ENCODE data around the gene HBS1L.

HBS1L gene

GRCh38 chr6:135043364-135043763 lies 11.3 kb downstream of the HBS1L start:
- Histone ChIP-seq H3K79me2 (ENCODE audit: insufficient read depth, low read depth) (peaks cover 57% of the 10 kb centered on the region; the same call in 1 of the 2 replicates), H3K9ac (no peak overlapping the region), H2AFZ (ENCODE audit: low read depth) (no peak overlapping the region), H3K27me3 (ENCODE audit: insufficient read depth, low read depth) (no peaks in the 10 kb centered on the region), H4K20me1 (ENCODE audit: insufficient read depth) (no peaks in the 10 kb centered on the region; the same call in 1 of the 2 replicates), H3K4me1 (ENCODE audit: low read depth, poor library complexity, severe bottlenecking) (peaks cover 26% of the 10 kb centered on the region), H3K4me3 (IDR thresholded peaks at IDR 0.05; ENCODE audit: insufficient read depth, low read depth, low read length) (no peak overlapping the region), H3K4me2 (no peak overlapping the region), H3K27ac (no peak overlapping the region), H3K36me3 (ENCODE audit: insufficient read depth) (0 out of 2 replicates have a peak, but pooled peaks cover under 1% of the 10 kb centered on the region)
- TF ChIP-seq CTCF (conservative IDR thresholded peaks at IDR 0.05; ENCODE audit: low read depth, low read length): no peak

DNA sequence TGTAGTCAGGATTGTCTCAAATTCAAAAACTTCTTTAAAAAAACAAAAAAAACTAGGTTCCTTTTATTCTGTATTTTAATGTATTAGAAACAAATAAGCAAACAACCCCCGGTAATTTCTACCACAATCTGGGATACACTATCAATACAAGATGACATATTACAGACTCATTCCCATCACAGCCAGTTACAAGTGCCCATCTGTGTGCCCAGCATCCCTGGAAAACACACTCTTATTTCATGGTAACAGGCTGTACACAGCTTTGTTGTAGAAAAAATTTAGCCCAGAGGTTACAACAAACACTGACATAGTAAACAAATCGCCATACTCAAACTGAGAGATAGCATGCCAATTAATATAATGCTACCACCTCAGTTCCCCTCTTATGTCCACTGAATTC lies 16.3 kb downstream of the HBS1L start:
- Histone ChIP-seq H3K9ac (no peak overlapping the region), H3K4me2 (no peak overlapping the region), H3K27me3 (ENCODE audit: insufficient read depth, low read depth) (no peaks in the 10 kb centered on the region), H3K27ac (no peak overlapping the region), H3K4me1 (ENCODE audit: low read depth, poor library complexity, severe bottlenecking) (no peaks in the 10 kb centered on the region), H3K79me2 (ENCODE audit: insufficient read depth, low read depth) (peaks cover 30% of the 10 kb centered on the region; the same call in 1 of the 2 replicates), H3K36me3 (ENCODE audit: insufficient read depth) (0 out of 2 replicates have a peak, but pooled peaks cover 3% of the 10 kb centered on the region), H4K20me1 (ENCODE audit: insufficient read depth) (no peaks in the 10 kb centered on the region), H3K4me3 (IDR thresholded peaks at IDR 0.05; ENCODE audit: insufficient read depth, low read depth, low read length) (no peak overlapping the region), H2AFZ (ENCODE audit: low read depth) (no peak overlapping the region)
- no peak for TF ChIP-seq CTCF (conservative IDR thresholded peaks at IDR 0.05; ENCODE audit: low read depth, low read length)

GRCh38 chr6:135037541-135037940 lies 17.1 kb downstream of the HBS1L start:
- H3K27me3 ChIP-seq (ENCODE audit: insufficient read depth, low read depth): no peaks in the 10 kb centered on the region
- H4K20me1 ChIP-seq (ENCODE audit: insufficient read depth): no peaks in the 10 kb centered on the region
- no peak overlapping the region for H2AFZ ChIP-seq (ENCODE audit: low read depth)
- no peak overlapping the region for H3K4me3 ChIP-seq (IDR thresholded peaks at IDR 0.05; ENCODE audit: insufficient read depth, low read depth, low read length)
- H3K36me3 ChIP-seq (ENCODE audit: insufficient read depth): 0 out of 2 replicates have a peak, but pooled peaks cover 3% of the 10 kb centered on the region
- peaks cover 22% of the 10 kb centered on the region; the same call in 1 of the 2 replicates for H3K79me2 ChIP-seq (ENCODE audit: insufficient read depth, low read depth)
- no peak for TF ChIP-seq CTCF (conservative IDR thresholded peaks at IDR 0.05; ENCODE audit: low read depth, low read length)
- H3K27ac ChIP-seq: no peak overlapping the region
- H3K4me2 ChIP-seq: no peak overlapping the region
- H3K4me1 ChIP-seq (ENCODE audit: low read depth, poor library complexity, severe bottlenecking): no peaks in the 10 kb centered on the region
- no peak overlapping the region for H3K9ac ChIP-seq

DNA sequence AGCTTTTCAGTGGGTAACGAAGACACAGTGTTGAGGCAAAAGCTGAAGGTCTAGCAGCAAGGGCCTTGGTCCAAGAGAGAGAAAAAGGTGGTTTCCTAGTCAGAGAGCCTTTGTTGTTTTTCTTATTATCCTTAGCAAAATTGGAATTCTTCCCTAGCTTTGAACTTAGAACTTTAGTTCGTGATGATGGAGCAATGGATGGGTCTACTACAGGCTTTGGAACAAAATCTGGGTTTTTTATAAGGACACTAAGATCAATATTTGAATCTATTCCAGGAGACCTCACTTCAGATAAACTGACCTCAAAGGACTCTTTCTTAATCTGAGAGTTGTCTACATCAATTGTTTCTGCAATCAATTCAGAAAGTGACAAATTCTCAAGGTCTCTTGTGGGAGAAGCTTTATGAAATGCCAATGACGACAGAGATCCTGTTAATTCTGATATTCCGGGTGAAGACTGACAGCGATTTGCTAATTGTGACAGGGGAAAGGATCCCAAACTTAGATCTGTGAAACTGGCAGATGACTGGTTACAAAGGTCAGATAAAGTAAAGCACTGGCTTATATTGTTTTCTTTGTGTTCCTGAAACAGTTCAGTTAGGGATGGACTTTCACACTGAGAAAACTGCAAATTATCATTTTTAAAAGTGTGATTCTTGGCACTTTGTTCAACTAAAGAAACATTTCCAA lies 17.7 kb downstream of the HBS1L start:
- no peak overlapping the region for H3K27ac ChIP-seq
- peaks cover 19% of the 10 kb centered on the region; the same call in 1 of the 2 replicates for H3K79me2 ChIP-seq (ENCODE audit: insufficient read depth, low read depth)
- no peaks in the 10 kb centered on the region for H3K4me1 ChIP-seq (ENCODE audit: low read depth, poor library complexity, severe bottlenecking)
- TF ChIP-seq CTCF (conservative IDR thresholded peaks at IDR 0.05; ENCODE audit: low read depth, low read length): no peak
- H3K4me2 ChIP-seq: no peak overlapping the region
- H3K27me3 ChIP-seq (ENCODE audit: insufficient read depth, low read depth): no peaks in the 10 kb centered on the region
- no peaks in the 10 kb centered on the region for H4K20me1 ChIP-seq (ENCODE audit: insufficient read depth)
- H3K9ac ChIP-seq: no peak overlapping the region
- H2AFZ ChIP-seq (ENCODE audit: low read depth): no peak overlapping the region
- H3K4me3 ChIP-seq (IDR thresholded peaks at IDR 0.05; ENCODE audit: insufficient read depth, low read depth, low read length): no peak overlapping the region
- H3K36me3 ChIP-seq (ENCODE audit: insufficient read depth): peaks cover 5% of the 10 kb centered on the region; the same call in 1 of the 2 replicates
